HL-60 (cell line): ENCODE results near the gene ITFG1.

Experiments used
- POLR2AphosphoS5 ChIP-seq: IDR thresholded peaks from 2 replicates; pipeline ENCODE4 v1.6.1; 2012; ENCODE audit warnings: low read depth
- TF ChIP-seq, protein P1 (sequence below): IDR thresholded peaks from one replicate; pipeline ENCODE4 v1.5.1; 2011; ENCODE audit warnings: low read length, control low read depth, inconsistent platforms; ENCODE audit not compliant: insufficient read depth

DNA sequence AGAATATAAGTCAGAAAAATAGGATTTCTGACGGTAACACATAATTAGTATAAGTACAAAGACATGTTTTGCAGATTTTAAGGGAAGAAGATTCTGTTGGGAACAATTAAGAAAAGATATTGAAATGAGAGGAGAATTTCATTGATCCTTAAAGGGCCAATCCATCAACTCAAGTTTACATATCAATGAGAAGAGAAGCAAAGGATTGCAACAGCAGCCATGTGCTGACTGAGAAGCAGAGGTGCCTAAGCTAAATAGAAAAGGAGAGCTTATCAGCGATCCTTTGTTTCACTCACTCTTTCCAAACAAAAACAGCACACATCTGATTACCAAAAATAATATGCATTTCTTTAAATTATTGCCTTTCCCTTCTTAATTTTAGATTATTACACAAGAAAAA, 94.6 kb downstream of the ITFG1 start:
- TF ChIP-seq, protein P1, sequence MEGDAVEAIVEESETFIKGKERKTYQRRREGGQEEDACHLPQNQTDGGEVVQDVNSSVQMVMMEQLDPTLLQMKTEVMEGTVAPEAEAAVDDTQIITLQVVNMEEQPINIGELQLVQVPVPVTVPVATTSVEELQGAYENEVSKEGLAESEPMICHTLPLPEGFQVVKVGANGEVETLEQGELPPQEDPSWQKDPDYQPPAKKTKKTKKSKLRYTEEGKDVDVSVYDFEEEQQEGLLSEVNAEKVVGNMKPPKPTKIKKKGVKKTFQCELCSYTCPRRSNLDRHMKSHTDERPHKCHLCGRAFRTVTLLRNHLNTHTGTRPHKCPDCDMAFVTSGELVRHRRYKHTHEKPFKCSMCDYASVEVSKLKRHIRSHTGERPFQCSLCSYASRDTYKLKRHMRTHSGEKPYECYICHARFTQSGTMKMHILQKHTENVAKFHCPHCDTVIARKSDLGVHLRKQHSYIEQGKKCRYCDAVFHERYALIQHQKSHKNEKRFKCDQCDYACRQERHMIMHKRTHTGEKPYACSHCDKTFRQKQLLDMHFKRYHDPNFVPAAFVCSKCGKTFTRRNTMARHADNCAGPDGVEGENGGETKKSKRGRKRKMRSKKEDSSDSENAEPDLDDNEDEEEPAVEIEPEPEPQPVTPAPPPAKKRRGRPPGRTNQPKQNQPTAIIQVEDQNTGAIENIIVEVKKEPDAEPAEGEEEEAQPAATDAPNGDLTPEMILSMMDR = no peak
- TF ChIP-seq POLR2AphosphoS5 = no peak
